ENCODE results near the gene NEXN. TPM values are rescaled to one million over a fixed set of nuclear protein-coding genes. Genes with fewer than 3 reads are reported as not detected.

NEXN gene
- total RNA-seq, 3 donors from 2014 or later (not counting 1 experiment from before 2014, with no cell fraction given): 0.85 to 1.4 (median 1.1) TPM

- Mint-ChIP-seq H3K36me3 (peaks cover 12% of the 10 kb centered on the region), H3K4me1 (peaks cover 20 to 26% of the 10 kb centered on the region in 2 donors), H3K27me3 (ENCODE audit: low read depth in 2 of 2) (no peaks in the 10 kb centered on the region), H3K4me3 (no peak overlapping the region), H3K27ac (no peak overlapping the region), H3K9me3 (peaks cover 5 to 8% of the 10 kb centered on the region in 2 donors)
- ATAC-seq (no peak), DNase-seq (no peak)
- Histone ChIP-seq H3K27me3 (ENCODE audit: control insufficient read depth, insufficient read depth, low read length) (no peaks in the 10 kb centered on the region), H3K36me3 (ENCODE audit: control insufficient read depth, insufficient read depth, low read length) (peaks cover 22% of the 10 kb centered on the region), H3K9me3 (ENCODE audit: control insufficient read depth, insufficient read depth, low read length) (no peaks in the 10 kb centered on the region), H3K27ac (ENCODE audit: low read length) (no peak overlapping the region), H3K4me1 (ENCODE audit: control insufficient read depth, insufficient read depth, low read length) (no peaks in the 10 kb centered on the region), H3K4me3 (ENCODE audit: low read length) (no peak overlapping the region)
- intact Hi-C loops (cut with micrococcal nuclease): no loop called here
- TF ChIP-seq CTCF (IDR thresholded peaks at IDR 0.05): no peak
- 100% methylated on average over 1 of the region's 2 CpGs for WGBS (ENCODE audit: insufficient coverage)
These were observed 29.2 kb upstream of the NEXN start for GRCh38 chr1:77859248-77859647.

DNA sequence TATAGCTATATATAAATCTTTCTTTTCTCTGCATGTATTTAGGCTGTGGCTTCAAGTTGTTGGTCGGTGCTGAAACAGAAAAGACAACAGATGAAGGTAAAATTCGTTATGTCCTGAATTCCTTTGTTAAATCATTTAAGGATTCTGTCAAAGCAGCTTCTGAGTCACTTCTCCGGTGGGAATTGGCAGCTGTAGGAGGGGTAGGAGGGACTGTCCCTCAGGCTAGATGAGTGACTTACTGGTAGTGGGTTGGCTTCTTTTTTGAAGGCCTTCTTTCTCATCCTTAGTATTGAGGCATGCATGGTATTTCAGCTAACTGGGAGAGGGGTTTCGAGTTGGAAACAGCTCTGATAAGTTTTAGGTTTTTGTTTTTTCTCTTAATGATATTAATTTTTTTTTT, 22.1 kb upstream of the NEXN start:
- Histone ChIP-seq H3K4me1 (ENCODE audit: control insufficient read depth, insufficient read depth, low read length) (no peaks in the 10 kb centered on the region), H3K27ac (ENCODE audit: low read length) (no peak overlapping the region), H3K27me3 (ENCODE audit: control insufficient read depth, insufficient read depth, low read length) (no peaks in the 10 kb centered on the region), H3K36me3 (ENCODE audit: control insufficient read depth, insufficient read depth, low read length) (peaks cover 24% of the 10 kb centered on the region), H3K4me3 (ENCODE audit: low read length) (no peak overlapping the region), H3K9me3 (ENCODE audit: control insufficient read depth, insufficient read depth, low read length) (no peaks in the 10 kb centered on the region)
- no peak overlapping the region for H3K4me3 Mint-ChIP-seq
- intact Hi-C loops (cut with micrococcal nuclease): no loop called here
- ATAC-seq (no peak), DNase-seq (no peak)
- H3K4me1 Mint-ChIP-seq: no peaks in the 10 kb centered on the region
- no peaks in the 10 kb centered on the region for H3K9me3 Mint-ChIP-seq
- 98% methylated on average over 4 of the region's 4 CpGs for WGBS (ENCODE audit: insufficient coverage)
- no peak for TF ChIP-seq CTCF (IDR thresholded peaks at IDR 0.05)
- no peaks in the 10 kb centered on the region for H3K27me3 Mint-ChIP-seq (ENCODE audit: low read depth in 2 of 2)
- no peak overlapping the region for H3K27ac Mint-ChIP-seq
- peaks cover 11% of the 10 kb centered on the region for H3K36me3 Mint-ChIP-seq

- no peaks in the 10 kb centered on the region for H3K4me1 Mint-ChIP-seq
- intact Hi-C loops (cut with micrococcal nuclease): no loop called here
- ATAC-seq (no peak), DNase-seq (no peak)
- H3K27ac ChIP-seq (ENCODE audit: low read length): no peak overlapping the region
- H3K36me3 Mint-ChIP-seq: peaks cover 6% of the 10 kb centered on the region
- H3K27ac Mint-ChIP-seq: no peak overlapping the region
- no peaks in the 10 kb centered on the region for H3K27me3 ChIP-seq (ENCODE audit: control insufficient read depth, insufficient read depth, low read length)
- peaks cover 22% of the 10 kb centered on the region for H3K36me3 ChIP-seq (ENCODE audit: control insufficient read depth, insufficient read depth, low read length)
- no peak overlapping the region for H3K4me3 Mint-ChIP-seq
- WGBS (ENCODE audit: insufficient coverage): no CpG with 5 or more reads among the region's 1 CpG
- H3K4me1 ChIP-seq (ENCODE audit: control insufficient read depth, insufficient read depth, low read length): no peaks in the 10 kb centered on the region
- no peak overlapping the region for H3K4me3 ChIP-seq (ENCODE audit: low read length)
- no peak for TF ChIP-seq CTCF (IDR thresholded peaks at IDR 0.05)
- no peaks in the 10 kb centered on the region for H3K9me3 ChIP-seq (ENCODE audit: control insufficient read depth, insufficient read depth, low read length)
- no peaks in the 10 kb centered on the region for H3K9me3 Mint-ChIP-seq
- H3K27me3 Mint-ChIP-seq (ENCODE audit: low read depth in 2 of 2): no peaks in the 10 kb centered on the region
These were observed 15.8 kb upstream of the NEXN start for GRCh38 chr1:77872645-77873044.

GRCh38 chr1:77873461-77873860, 15.0 kb upstream of the NEXN start:
- H3K9me3 Mint-ChIP-seq: no peaks in the 10 kb centered on the region
- Histone ChIP-seq H3K4me3 (ENCODE audit: low read length) (no peak overlapping the region), H3K4me1 (ENCODE audit: control insufficient read depth, insufficient read depth, low read length) (no peaks in the 10 kb centered on the region), H3K27ac (ENCODE audit: low read length) (no peak overlapping the region), H3K27me3 (ENCODE audit: control insufficient read depth, insufficient read depth, low read length) (no peaks in the 10 kb centered on the region), H3K9me3 (ENCODE audit: control insufficient read depth, insufficient read depth, low read length) (no peaks in the 10 kb centered on the region), H3K36me3 (ENCODE audit: control insufficient read depth, insufficient read depth, low read length) (peaks cover 16% of the 10 kb centered on the region)
- no peaks in the 10 kb centered on the region for H3K27me3 Mint-ChIP-seq (ENCODE audit: low read depth in 2 of 2)
- H3K4me1 Mint-ChIP-seq: no peaks in the 10 kb centered on the region
- H3K27ac Mint-ChIP-seq: no peak overlapping the region
- ATAC-seq (no peak), DNase-seq (no peak)
- intact Hi-C loops (cut with micrococcal nuclease): no loop called here
- WGBS (ENCODE audit: insufficient coverage): 100% methylated on average over 1 of the region's 1 CpG
- TF ChIP-seq CTCF (IDR thresholded peaks at IDR 0.05): no peak
- H3K36me3 Mint-ChIP-seq: peaks cover 4% of the 10 kb centered on the region
- H3K4me3 Mint-ChIP-seq: no peak overlapping the region
